NCI-H446 (cell line): Measurements from ENCODE around the gene ANXA5.
A peak's percentile ranks its signal among the peaks of the same experiment; 100 is the strongest.
"Not testable (repeated sequence)": the region's sequence is repeated elsewhere in the genome, so short reads cannot be mapped to it uniquely, and the experiment has no call there.

Experiments used
- DNase-seq, 2 experiments: peaks; one replicate each; lab custom pipeline; 2025; lab: John Stamatoyannopoulos, UW

Gene ANXA5

DNA sequence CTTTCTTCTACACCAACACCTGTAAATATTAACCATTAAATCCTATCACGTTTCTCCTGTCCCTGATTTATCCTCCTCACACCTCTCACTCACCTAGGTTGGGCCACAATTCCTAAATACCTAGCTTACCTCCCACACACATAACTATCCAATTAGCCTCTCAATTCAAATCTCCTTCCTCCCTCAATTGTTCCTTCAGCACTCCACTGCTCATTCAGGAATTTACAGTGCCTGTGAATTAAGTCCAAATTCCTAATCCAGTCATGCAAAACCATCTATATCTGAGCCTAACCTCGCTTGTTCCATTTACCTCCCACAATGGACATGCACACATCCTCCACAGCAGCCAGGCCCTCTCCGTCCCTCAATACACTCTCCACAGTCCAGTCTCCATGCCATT is 17.5 kb downstream of the ANXA5 start:
- DNase-seq: no peak

DNA sequence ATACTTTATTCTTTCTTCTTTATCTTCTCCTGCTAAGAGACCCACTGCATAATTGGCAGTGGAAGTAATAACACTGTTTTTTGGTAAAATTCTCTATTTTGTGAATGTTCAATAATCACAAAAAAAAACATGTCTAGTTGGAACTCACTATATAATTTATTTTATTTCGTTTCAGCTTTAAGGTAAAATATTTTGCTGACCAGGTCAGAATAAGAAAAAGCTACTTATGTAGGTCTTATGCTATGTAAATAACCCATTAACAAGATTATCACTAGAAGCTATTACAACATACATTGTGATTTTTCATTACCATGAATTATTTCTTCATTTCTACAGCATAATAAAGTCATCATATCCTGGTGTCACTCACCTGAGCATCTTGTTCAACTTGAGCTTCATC is 19.3 kb downstream of the ANXA5 start:
- no peak for DNase-seq

DNA sequence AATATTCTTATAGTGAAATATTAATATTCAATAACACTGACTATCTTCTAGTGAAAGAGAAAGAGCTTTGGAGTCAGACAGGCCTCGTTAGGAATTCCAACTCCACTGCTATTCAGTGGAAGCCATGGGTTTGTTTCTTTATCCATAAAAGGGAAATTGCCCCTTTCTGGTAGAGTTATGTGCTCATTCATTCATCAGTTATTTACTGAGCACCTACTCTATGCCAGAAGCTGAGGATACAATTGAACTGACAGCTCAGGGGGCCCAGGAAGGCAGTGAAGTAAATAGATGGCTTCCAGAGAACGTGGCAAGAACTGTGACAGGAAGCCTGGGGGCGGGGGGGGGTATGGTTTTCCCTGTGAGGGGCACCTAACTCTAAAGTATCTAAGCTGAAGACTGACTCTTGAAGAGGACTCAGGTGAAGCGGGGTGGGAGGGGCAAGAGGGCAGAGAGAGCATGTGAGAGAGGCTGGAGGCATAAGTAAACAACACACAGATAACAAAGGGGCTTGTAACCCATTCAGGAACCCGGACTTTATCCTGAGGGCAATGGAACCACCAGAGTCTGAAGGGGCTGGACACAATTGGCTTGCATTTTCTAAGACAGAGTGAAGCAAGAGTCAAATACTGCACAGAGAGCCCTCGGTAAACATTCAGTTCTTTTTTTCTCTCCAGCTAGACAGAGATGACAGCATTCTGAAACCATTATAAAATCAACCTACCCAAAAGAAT is 20.3 kb downstream of the ANXA5 start:
- DNase-seq: no peak

DNA sequence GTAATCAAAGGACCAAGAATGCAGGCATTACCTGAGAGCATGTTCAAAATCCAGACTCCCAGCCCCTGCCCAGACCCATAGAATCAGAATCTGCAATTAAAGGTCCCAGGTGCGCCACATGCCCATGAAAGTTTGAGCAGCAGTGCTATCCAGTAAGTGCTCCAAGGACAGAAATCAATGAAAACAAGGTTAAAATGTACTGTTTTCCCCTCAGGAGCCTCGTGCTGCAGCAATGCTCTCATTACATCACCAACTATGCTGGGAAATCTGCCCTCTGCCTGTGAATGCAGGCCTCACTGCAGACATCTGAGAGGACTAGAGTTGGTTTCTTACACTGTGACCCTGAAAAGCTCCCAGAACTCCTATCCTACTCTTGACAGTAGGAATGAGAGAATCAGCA is 21.1 kb downstream of the ANXA5 start:
- no peak for DNase-seq

DNA sequence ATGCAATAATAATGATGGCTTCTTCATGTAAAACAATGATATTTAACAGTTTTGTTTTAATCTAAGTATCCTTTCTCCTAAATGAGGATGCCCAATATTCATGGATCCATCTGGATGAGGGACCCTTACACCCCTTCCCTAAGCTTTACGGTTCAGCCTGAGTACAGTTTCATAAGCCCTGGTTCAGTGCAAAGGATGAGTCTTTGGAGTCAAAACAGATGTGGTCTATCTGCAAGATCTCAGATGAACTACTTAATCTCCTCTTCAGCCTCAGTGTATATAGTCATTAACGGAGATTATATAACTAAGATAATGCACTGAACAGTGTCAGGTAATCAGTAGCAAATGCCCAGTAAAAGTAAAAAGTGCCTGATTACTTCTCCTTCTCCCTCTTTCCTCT is 22.1 kb downstream of the ANXA5 start:
- DNase-seq: no peak

DNA sequence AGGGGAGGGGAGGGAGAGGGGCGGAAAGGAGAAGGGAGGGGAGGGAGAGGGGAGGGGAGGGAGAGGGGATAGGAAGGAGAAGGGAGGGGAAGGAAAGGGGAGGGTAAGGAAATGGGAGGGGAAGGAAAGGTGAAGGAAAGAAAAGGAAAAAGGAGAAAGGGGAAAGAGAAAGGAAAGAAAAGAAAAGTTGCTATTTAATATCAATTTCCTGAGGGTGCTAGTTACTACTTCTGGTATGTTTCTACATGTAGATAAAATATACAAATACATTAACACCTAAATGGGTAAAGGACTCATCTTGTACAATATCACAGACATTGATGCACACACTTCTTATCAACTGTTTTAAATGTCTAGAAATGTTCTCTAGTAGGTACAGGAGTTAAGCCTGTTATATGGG is 22.6 kb downstream of the ANXA5 start:
- DNase-seq: no peak

DNA sequence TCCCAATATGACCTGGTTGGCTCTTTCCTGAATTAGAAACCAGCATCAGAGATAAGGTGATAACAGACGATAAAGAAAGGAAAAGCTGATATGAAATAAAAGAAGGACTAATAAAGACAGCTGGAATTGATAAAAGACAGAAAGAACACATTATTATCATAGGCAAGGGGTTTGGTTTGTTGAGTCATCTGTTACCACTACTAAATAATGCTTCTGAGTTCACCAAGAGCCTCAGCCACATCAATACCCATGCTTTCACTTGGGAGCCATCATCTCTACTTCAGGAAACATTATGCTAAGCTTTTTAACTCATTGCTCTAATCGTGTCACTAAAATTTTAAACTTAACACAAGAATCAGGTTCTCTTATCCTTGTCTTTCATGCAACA is 27.6 kb downstream of the ANXA5 start:
- no peak for DNase-seq

DNA sequence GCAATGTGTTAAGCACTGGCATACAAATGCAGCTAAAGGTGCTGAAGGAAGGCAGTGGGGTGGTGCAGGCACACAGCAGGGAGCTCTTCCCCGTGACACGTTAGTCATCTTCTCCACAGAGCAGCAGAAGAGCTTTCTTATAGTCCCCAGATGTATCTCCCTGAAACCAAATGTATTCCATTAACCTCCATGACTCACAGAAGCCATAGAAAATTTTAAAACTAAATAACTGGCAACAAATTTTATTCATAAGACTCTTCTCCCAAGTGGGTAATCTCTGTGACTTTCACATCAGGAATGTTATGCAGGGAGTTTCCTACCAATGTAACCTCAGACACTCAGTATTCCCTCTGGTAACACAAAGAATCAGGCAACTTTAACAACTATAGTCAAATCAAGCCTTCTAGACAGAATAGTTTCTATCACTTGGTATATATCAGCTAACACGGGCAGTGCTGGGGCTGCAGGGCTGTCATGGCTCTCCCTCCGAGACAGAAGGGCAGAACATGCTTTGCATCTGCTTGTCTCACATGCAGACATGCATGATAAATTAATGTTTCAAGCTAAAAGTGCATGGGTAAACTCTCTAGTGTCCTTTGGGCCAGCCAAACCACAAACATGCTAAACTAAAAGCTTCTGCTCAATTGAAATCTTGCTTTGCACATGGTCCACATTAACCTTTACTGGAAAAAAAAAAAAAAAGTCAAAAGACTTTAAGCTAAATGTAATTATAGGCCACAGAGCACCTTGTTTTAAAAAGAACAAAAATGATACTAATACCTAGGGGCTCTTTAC is 28.2 kb downstream of the ANXA5 start:
- DNase-seq: no peak

DNA sequence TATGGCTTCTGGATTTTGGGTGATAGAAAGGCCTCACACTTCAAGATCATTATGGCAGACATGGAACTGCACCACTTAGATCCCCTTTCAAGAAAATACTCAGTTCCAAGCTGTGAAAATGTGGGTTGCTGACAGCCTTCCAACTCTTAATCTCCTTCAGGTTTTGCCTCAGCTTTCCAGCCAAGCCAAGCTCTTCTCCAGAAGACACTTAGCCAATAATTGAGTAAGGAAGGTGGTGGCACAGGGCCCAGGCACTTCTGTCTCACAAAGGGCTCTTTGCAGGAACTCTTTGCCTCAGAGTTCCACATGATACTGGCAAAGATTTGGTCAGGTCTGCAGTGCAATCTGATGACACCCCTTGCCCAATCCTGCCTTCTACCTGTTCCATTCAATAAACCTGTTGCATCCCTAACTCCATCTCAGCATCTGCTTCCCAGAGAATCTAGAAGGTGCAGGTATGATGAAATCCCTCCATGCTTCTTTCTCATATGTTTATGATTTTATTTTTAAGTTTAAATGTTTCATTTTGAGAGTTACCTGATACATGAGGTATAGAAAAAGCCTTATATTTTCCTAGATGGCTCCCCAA is 30.6 kb downstream of the ANXA5 start:
- no peak for DNase-seq

DNA sequence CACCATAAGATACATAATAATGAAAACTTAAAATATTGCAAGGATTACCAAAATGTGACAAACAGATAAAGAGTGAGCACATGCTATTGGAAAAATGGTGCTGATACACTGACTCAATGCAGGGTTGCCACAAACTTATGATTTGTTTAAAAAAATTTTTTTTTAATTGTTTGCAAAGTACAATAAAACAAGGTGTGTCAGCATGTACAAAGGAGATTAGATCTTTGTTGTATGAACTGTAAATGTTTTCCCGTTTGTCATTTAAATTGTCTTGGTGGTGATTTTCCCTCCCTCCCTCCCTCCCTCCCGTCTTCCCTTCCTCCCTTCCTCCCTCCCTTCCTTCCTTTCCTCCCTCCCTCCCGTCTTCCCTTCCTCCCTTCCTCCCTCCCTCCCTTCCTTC is 31.4 kb downstream of the ANXA5 start:
- DNase-seq: no peak

DNA sequence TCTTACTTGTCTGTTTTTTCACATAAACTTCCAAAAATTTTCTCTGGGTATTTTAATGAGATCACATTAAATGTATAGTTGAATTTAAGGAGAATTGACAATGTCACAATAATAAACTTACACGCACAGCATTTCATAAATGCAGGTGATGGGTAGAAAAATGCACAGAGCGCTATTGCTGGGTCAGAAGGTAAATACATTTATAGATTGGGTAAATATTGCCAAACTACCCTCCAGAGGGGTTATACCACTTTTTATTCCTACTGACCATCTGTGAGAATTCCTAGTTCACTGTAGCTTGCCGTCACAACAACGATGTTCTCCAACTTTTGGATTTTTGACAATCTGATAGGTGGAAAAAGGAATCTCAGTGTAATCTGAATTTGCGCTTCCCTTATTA is 34.6 kb downstream of the ANXA5 start:
- DNase-seq: no peak

DNA sequence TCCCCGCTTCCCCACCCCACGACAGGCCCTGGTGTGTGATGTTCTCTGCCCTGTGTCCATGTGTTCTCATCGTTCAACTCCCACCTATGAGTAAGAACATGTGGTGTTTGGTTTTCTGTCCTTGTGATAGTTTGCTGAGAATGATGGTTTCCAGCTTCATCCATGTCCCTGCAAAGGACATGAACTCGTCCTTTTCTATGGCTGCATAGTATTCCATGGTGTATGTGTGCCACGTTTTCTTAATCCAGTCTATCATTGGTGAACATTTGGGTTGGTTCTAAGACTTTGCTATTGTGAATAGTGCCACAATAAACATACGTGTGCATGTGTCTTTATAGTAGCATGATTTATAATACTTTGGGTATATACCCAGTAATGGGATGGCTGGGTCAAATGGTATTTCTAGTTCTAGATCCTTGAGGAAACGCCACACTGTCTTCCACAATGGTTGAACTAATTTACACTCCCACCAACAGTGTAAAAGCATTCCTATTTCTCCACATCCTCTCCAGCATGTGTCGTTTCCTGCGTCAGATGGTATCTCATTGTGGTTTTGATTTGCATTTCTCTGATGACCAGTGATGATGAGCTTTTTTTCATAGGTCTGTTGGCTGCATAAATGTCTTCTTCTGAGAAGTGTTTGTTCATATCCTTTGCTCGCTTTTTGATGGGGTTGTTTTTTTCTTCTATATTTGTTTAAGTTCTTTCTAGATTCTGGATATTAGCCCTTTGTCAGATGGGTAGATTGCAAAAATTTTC is 36.4 kb downstream of the ANXA5 start:
- not testable (repeated sequence) for DNase-seq

DNA sequence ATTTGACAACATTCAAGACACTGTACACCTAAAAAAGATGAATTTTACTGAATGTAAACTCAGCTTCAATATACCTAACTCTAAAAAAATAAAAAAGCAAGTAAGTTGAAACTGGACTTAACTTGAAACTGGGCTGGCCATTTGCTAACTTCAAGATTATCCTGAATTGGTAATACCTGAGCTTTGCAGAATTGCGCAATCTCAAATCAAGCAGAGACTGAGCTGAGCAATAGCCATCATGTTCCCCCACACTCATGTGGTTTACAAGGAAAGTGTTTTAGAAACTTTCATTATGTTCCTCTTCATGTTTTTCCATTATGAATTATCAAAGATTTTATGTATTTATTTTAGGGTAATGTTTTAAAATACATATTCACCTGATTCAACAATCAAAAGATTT is 38.7 kb downstream of the ANXA5 start:
- no peak for DNase-seq

DNA sequence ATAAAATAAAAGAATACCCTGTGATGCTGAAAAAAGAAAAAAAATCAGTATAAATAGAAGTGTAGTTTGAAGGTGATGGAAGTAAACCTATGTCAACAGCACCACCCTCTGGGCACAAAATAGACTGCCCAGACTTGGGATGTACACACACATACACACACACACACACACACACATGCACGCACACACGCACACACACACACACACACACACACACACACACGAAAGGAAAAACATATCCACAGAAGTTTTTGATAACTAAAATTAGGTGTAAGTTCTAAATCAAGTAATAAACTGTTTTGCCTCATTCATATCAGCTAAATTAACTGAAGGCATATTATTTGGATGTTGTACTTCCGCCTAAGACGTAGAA is 40.5 kb downstream of the ANXA5 start:
- peak; percentile 15 to 50 for DNase-seq

DNA sequence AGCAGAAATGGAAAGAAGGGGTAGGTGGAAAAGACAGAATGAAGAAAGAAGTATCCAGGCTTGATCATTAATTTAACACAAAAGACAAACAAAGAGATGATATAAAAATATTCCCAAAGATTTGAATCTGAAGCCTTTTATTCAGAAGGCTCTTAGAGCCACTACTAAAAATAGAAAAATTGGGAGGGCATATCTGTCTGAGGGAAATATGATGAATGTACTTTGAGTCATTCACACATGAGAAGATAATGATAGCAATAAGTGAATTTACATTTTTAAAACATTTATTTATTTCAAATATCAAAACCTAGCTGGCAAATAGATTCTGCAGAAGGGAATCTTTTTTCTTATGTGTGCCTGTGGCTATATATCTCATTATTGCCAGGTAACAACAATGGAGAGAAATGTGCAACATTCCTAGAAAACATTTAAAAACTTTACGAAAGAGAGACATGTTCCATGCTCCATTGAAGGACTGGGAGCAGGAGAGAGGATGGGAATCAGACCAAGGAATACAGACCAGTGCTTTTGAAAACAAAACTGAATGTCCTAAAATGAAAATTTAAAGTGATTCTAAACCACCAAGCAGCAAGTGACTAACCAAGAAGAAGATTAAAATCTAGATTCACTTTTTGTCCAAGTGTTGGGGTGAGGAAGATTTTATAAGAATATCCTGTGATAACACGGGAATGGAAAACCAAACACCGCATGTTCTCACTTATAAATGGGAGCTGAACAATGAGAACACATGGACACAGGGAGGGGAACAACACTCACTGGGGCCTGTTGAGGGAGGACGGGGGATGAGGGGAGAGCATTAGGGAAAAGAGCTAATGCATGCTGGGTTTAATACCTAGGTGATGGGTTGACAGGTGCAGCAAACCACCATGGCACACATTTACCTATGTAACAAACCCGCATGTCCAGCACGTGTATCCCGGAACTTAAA is 41.2 kb downstream of the ANXA5 start:
- no peak for DNase-seq

DNA sequence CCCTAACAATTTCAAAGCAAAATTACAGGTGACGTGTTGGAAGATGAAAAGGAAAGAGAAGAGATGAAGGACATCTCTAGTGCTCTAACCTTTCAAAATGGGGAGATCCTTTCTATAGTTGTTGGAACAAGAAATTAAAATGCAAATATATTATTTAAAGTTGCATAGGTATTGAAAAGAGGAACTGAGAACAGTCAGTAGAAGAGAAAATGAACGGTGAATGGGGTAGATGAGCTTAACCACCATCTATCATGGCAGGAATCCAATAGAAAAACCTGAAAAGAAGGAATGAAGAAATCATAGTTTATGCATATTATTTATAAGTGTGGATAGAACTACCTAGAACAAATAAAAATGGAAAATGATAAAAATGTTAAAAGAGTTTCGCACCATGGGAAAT is 42.0 kb downstream of the ANXA5 start:
- DNase-seq: no peak

DNA sequence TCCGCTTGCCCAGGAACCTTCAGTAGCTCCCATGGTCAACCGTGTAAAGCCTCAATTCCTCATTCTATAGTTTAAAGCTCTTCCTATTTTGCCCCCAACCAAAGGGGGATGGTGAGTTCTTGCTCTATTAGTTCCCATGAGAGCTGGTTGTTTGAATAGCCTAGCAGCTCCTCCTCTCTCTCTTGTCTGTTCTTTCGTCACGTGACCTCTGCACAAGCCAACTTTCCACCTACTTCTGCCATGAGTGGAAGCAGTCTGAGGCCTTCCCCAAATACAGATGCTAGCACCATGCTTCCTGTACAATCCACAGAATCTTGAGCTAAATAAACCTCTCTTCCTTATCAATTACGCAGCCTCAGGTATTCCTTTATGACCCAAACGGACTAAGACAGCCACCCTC is 42.8 kb downstream of the ANXA5 start:
- DNase-seq: no peak

DNA sequence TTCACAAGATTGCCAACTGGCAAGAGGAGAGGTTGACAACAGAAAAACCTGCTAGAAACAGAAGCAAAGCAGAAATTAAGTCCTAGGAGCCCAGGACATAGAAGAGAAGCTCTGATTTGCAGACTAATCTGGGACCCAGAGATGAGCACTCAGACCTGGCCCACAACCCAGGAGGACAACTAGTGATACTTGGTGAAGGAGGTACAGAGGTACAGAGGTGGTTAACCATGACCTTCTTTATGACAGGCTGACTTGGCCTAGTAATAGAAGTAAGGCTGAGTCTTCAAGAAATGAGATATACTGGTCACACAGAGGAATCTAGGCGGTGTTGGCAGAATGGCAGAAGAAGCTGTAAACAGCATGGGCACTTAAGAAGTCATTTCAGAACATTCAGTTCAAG is 43.6 kb downstream of the ANXA5 start:
- no peak for DNase-seq

DNA sequence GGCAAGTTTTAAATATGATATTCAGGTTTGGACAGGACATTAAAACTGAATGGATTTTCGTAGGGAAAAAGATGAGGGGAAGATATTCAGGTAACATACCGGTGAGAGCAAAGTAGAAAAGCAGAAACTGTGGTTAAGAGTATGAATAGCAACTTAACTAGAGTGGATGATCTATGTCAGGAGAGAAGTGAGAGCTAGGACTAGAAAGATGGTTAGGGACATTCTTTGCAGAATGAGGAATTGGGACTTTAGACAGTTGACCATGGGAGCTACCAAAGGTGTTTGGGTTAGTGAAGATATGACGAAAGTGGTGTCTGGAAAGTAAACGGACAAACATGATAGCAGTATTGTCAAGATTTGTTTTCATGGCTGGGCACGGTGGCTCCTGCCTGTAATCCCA is 45.2 kb downstream of the ANXA5 start:
- no peak for DNase-seq

DNA sequence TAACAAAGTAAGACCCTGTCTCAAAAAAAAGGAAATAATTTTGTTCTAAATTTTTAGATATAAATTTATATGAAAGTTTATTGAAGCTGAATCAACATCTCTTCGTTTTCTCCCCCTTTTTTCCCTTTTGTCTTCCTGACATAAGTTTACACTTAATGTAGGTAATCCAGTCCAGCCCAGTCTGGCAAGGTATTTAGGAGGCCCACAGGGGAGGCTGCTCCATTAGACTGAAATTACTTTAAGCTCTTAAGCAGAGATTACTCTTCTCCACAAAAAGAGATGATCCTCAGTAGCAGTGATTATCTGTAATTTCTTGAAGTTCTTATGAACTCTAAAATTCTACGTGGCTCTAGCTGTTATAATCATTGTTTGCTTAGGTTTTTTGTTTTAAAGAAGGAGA is 46.0 kb downstream of the ANXA5 start:
- DNase-seq: no peak

DNA sequence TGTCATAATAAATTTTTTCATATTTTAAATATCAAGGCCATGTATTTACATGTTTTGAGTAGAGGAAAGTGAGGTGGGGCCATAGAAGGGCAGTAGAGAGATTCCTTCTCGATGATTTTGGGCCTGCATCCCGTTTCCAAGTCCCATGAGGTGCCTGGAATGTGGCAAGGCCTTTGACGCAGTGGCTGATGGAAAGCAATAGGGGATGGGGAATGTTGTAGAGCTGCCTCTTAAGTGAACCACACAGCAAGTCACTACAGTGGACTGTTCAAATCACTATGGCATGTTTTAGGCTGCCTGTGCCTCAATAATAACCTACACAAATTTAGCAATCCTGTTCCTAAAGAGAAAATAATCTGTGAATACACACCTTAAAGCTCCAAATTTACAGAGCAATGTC is 48.3 kb downstream of the ANXA5 start:
- no peak for DNase-seq
